CD14-positive monocyte (primary cell): ENCODE measurements around the gene BCL2L1. TPM values are rescaled to one million over a fixed set of nuclear protein-coding genes. Genes with fewer than 3 reads are reported as not detected.

ENCODE experiments used
- DNase-seq, 3 donors: peaks; one replicate each; pipeline ENCODE4 v3.0.0-alpha.2; 2011 to 2022
- H2AFZ ChIP-seq: 2 replicates; pipeline ENCODE4 v1.6.0; 2012; ENCODE audit warnings: mild to moderate bottlenecking, low read depth, low read length, inconsistent platforms; ENCODE audit not compliant: insufficient read depth, poor library complexity, severe bottlenecking
- H3K27ac ChIP-seq, 2 donors: 1 replicate in 1 of 2; 2 replicates in 1 of 2; pipeline ENCODE4 v1.5.1; 2012 to 2013; ENCODE audit warnings: low read length in 2 of 2, control low read depth in 1 of 2, inconsistent platforms in 1 of 2, low read depth in 1 of 2, mild to moderate bottlenecking in 1 of 2
- H3K27me3 ChIP-seq, 2 donors: one replicate each; pipeline versions ENCODE4 v1.6.0 to v1.6.1; 2011 to 2013; ENCODE audit warnings: low read length in 2 of 2; ENCODE audit not compliant: control insufficient read depth in 2 of 2, insufficient read depth in 2 of 2
- H3K36me3 ChIP-seq, 2 donors: replicated peaks in 1 of 2; 1 replicate in 1 of 2; 2 replicates in 1 of 2; pipeline versions ENCODE4 v1.5.1 to v1.6.1; 2012 to 2013; ENCODE audit warnings: low read length in 2 of 2, control low read depth in 1 of 2, inconsistent platforms in 1 of 2, mild to moderate bottlenecking in 1 of 2; ENCODE audit not compliant: insufficient read depth in 2 of 2, control insufficient read depth in 1 of 2
- H3K4me1 ChIP-seq, 2 donors: 1 replicate in 1 of 2; 2 replicates in 1 of 2; pipeline versions ENCODE4 v1.5.1 to v1.6.1; 2012 to 2013; ENCODE audit warnings: low read length in 2 of 2, control low read depth in 1 of 2, inconsistent platforms in 1 of 2, mild to moderate bottlenecking in 1 of 2, moderate library complexity in 1 of 2; ENCODE audit not compliant: insufficient read depth in 2 of 2, control insufficient read depth in 1 of 2
- H3K4me2 ChIP-seq: replicated peaks from 2 replicates; pipeline ENCODE3; 2012; ENCODE audit warnings: low read length, moderate library complexity, mild to moderate bottlenecking; ENCODE audit not compliant: poor library complexity, severe bottlenecking; ENCODE audit errors: extremely low read depth
- H3K4me3 ChIP-seq, 3 experiments: fragments of 200-600 bp in 1 of 3; sonication (generic) in 1 of 3; replicated peaks in 1 of 3; 1 replicate in 2 of 3; 2 replicates in 1 of 3; pipeline ENCODE4 v1.5.1; 2011 to 2013; ENCODE audit warnings: low read length in 3 of 3, mild to moderate bottlenecking in 3 of 3, control low read depth in 2 of 3, low read depth in 2 of 3, inconsistent platforms in 1 of 3, moderate library complexity in 1 of 3
- H3K79me2 ChIP-seq: 2 replicates; pipeline ENCODE4 v1.6.0; 2012; ENCODE audit warnings: mild to moderate bottlenecking, control low read depth, inconsistent platforms, low read length, moderate library complexity; ENCODE audit not compliant: insufficient read depth
- H3K9ac ChIP-seq: 2 replicates; pipeline ENCODE4 v1.6.0; 2017; ENCODE audit warnings: low read length, mild to moderate bottlenecking; ENCODE audit not compliant: insufficient read depth, poor library complexity, severe bottlenecking
- H3K9me3 ChIP-seq, 2 donors: replicated peaks in 1 of 2; 1 replicate in 1 of 2; 2 replicates in 1 of 2; pipeline versions ENCODE4 v1.5.1 to v1.6.1; 2012 to 2013; ENCODE audit warnings: low read length in 2 of 2, control low read depth in 1 of 2; ENCODE audit not compliant: control insufficient read depth in 1 of 2, insufficient read depth in 1 of 2
- H4K20me1 ChIP-seq: 2 replicates; pipeline ENCODE4 v1.6.0; 2012; ENCODE audit warnings: mild to moderate bottlenecking, low read length, control low read depth, moderate library complexity; ENCODE audit not compliant: insufficient read depth
- H3K27ac Mint-ChIP-seq, 7 donors: one replicate each; pipeline ENCODE4 v1.8.0; 2020; ENCODE audit warnings: mild to moderate bottlenecking in 7 of 7, mixed read lengths in 7 of 7, moderate library complexity in 6 of 7, inconsistent platforms in 2 of 7
- H3K27me3 Mint-ChIP-seq, 3 donors: one replicate each; pipeline ENCODE4 v1.8.0; 2021 to 2022; ENCODE audit warnings: low read depth in 3 of 3, mild to moderate bottlenecking in 3 of 3, mixed read lengths in 3 of 3, moderate library complexity in 3 of 3, inconsistent platforms in 1 of 3
- H3K36me3 Mint-ChIP-seq, 2 donors: one replicate each; pipeline ENCODE4 v1.8.0; 2020; ENCODE audit warnings: mixed read lengths in 2 of 2, inconsistent platforms in 1 of 2, mild to moderate bottlenecking in 1 of 2
- H3K4me1 Mint-ChIP-seq: one replicate; pipeline ENCODE4 v1.8.0; 2020; ENCODE audit warnings: mild to moderate bottlenecking, mixed read lengths
- H3K4me3 Mint-ChIP-seq, 2 donors: one replicate each; pipeline ENCODE4 v1.8.0; 2020; ENCODE audit warnings: mild to moderate bottlenecking in 2 of 2, mixed read lengths in 2 of 2, moderate library complexity in 1 of 2
- H3K9me3 Mint-ChIP-seq, 7 donors: one replicate each; pipeline ENCODE4 v1.8.0; 2020 to 2022; ENCODE audit warnings: mixed read lengths in 7 of 7, mild to moderate bottlenecking in 6 of 7, moderate library complexity in 6 of 7, inconsistent platforms in 2 of 7
- WGBS: methylation state at CpG from one replicate; pipeline ENCODE4 v1.1.5; 2013; ENCODE audit warnings: missing lambda C conversion rate; ENCODE audit not compliant: insufficient coverage; 5-methylcytosine and 5-hydroxymethylcytosine counted together
- intact Hi-C, 2 donors: fragments of 100-400 bp; cut with micrococcal nuclease; formaldehyde crosslinking; loops; one replicate each; pipeline versions ENCODE4 v1.15.0 to v1.15.1; 2023
- polyA plus RNA-seq, 3 donors: library from polyadenylated mRNA; depleted of rRNA in 1 of 3; unstranded in 2 of 3; stranded (reverse) in 1 of 3; fragments of 300-500 nt in 2 of 3; fragments of >200 nt in 1 of 3; fragmentation: Illumina TruSeq in 2 of 3; gene quantifications; 1 replicate in 2 of 3; 2 replicates in 1 of 3; pipeline ENCODE4 v1.2.3, GENCODE V29; 2012 to 2021
- TF ChIP-seq, protein P1 (sequence below): fragments of 200-600 bp; IDR thresholded peaks from one replicate; pipeline ENCODE4 v1.8.0; 2022; ENCODE audit warnings: antibody characterized with exemption, mild to moderate bottlenecking

BCL2L1 gene
- polyA plus RNA-seq, 3 donors = 12.4 to 16.8 (median 14.3) TPM

DNA sequence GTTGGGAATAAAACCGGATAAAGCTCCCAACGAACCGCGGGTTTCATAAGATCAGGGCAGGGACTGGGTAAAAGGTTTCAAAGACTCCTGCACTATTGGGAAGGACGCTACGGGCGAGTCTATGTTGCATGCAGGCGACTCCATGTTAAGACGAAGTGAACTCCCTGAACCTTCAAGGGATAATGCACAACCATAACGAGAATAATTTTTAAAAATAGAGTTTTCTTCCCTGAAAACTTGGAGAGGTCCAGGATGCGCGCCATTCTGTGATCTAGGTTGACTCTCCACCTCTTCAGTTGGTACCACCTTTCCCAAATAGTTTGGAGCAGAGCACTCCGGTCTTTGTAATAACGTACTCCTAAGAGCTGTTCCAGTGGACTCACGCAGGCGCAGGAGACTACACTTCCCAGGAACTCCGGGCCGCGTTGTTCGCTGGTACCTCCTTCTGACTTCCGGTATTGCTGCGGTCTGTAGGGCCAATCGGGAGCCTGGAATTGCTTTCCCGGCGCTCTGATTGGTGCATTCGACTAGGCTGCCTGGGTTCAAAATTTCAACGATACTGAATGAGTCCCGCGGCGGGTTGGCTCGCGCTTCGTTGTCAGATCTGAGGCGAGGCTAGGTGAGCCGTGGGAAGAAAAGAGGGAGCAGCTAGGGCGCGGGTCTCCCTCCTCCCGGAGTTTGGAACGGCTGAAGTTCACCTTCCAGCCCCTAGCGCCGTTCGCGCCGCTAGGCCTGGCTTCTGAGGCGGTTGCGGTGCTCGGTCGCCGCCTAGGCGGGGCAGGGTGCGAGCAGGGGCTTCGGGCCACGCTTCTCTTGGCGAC lies 16.3 kb upstream of the BCL2L1 start, which contains the start of gene TPX2:
Gene TPX2 (plus strand): TSS at position 562 of the 821 bp plus-strand sequence. CDS start 18,187 bp downstream, outside the sequence.
- Histone ChIP-seq H3K79me2 (peaks cover 49% of the 10 kb centered on the region), H3K36me3 (no peaks in the 10 kb centered on the region), H3K27me3 (no peaks in the 10 kb centered on the region), H3K4me3 (peak within 1 kb of the TSS; percentile 92 to 97 (median 94)), H3K9me3 (no peaks in the 10 kb centered on the region), H3K4me2 (peak within 1 kb of the TSS; percentile 89), H2AFZ (peak within 1 kb of the TSS; percentile 91), H4K20me1 (no peaks in the 10 kb centered on the region), H3K9ac (peak within 1 kb of the TSS; percentile 57), H3K4me1 (peaks cover 26 to 36% of the 10 kb centered on the region in 2 donors), H3K27ac (peak within 1 kb of the TSS; percentile 21 to 72)
- Mint-ChIP-seq H3K27me3 (peaks cover 2 to 4% (median 2%) of the 10 kb centered on the region in 3 donors), H3K27ac (no peak within 1 kb of the TSS), H3K4me3 (no peak within 1 kb of the TSS), H3K9me3 (no peaks in the 10 kb centered on the region), H3K36me3 (peaks cover 0 to 3% of the 10 kb centered on the region in 2 donors), H3K4me1 (peaks cover 3% of the 10 kb centered on the region)
- intact Hi-C loops = no loop called here
- DNase-seq = peak; percentile 85 to 97 (median 93)
- TF ChIP-seq, protein P1, sequence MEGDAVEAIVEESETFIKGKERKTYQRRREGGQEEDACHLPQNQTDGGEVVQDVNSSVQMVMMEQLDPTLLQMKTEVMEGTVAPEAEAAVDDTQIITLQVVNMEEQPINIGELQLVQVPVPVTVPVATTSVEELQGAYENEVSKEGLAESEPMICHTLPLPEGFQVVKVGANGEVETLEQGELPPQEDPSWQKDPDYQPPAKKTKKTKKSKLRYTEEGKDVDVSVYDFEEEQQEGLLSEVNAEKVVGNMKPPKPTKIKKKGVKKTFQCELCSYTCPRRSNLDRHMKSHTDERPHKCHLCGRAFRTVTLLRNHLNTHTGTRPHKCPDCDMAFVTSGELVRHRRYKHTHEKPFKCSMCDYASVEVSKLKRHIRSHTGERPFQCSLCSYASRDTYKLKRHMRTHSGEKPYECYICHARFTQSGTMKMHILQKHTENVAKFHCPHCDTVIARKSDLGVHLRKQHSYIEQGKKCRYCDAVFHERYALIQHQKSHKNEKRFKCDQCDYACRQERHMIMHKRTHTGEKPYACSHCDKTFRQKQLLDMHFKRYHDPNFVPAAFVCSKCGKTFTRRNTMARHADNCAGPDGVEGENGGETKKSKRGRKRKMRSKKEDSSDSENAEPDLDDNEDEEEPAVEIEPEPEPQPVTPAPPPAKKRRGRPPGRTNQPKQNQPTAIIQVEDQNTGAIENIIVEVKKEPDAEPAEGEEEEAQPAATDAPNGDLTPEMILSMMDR = peak; percentile 11
- WGBS = under 1% methylated on average over 47 of the region's 54 CpGs

DNA sequence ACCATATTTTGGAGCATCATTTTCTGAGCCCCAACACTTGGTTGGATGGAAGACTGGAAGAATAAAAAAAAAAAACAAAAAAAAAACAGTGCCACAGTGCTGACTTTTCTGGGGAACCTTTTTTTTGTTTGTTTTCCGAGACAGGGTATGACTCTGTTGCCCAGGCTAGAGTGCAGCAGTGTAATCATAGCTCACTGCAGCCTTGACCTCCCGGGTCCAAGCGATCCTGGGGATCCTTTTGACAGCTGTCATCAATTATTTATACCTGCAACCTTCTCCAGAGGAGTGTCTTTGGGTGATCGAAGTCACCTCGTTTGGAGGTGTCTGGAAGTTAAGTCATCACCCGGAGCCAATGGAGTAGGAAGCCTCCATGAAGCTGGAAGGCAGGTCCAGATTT lies 8.7 kb upstream of the BCL2L1 start:
- no peak overlapping the region for H3K4me3 Mint-ChIP-seq

More for the DNA sequence above, 8.7 kb upstream of the BCL2L1 start:
- Histone ChIP-seq H3K36me3 (no peaks in the 10 kb centered on the region), H3K4me1 (peaks cover 14 to 19% of the 10 kb centered on the region in 2 donors), H3K9ac (no peak overlapping the region), H3K79me2 (no peaks in the 10 kb centered on the region), H4K20me1 (no peaks in the 10 kb centered on the region), H3K4me3 (no peak overlapping the region), H3K4me2 (no peak overlapping the region), H3K27me3 (no peaks in the 10 kb centered on the region), H2AFZ (no peak overlapping the region), H3K27ac (no peak overlapping the region), H3K9me3 (no peaks in the 10 kb centered on the region)
- Mint-ChIP-seq H3K36me3 (no peaks in the 10 kb centered on the region), H3K27me3 (peaks cover 2 to 6% (median 3%) of the 10 kb centered on the region in 3 donors), H3K27ac (no peak overlapping the region), H3K4me1 (peaks cover 28% of the 10 kb centered on the region), H3K9me3 (no peaks in the 10 kb centered on the region)
- intact Hi-C loops = no loop called here
- DNase-seq = no peak
- TF ChIP-seq, protein P1 = no peak
- 82% methylated on average over 2 of the region's 6 CpGs for WGBS
